GM21528 (cell line): Measurements from ENCODE around the gene PFN4.

Experiments used
- ATAC-seq: cut with Tn5 transposase; IDR thresholded peaks from one replicate; pipeline ENCODE4 v1.9.1; 2021; ENCODE audit warnings: mild to moderate bottlenecking, moderate library complexity; ENCODE audit not compliant: unreplicated experiment, low FRiP score

PFN4 gene

DNA sequence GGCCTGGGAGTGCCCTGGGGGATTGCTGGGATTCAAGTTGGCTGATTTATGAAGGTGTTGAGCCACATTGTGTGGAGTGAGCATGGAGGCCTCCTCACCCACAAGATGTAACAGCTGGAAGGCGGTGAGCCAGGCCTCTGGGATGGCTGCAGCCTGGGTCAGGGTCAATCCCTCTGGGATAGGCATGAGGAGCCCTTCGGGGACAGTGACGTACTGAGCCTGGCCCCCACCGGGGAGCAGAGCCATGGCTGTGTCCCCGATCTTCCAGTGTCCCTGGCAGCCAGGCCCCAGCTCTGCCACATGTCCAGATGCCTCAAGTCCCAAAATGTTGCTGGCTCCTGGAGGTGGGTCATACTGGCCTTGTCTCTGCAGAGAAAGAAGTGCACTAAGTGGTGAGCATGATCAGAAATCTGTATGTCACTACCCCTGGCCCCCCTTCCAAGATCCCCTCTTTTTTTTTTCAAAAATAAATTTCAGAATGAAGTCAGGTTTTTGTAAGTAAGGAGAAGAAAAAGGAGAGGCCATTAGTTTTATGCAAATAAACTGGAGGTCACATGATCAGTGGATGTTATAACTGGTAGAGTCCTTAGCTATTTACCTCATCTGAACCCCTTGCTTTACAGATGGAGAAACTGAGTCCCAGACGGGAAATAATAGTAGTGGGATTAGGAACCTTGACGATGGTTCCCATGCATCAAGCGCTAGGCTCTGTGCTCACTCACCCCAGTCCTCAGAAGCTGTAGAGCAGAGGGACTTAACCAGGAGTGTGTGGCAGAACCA lies 40.2 kb downstream of the PFN4 start:
- no peak for ATAC-seq

DNA sequence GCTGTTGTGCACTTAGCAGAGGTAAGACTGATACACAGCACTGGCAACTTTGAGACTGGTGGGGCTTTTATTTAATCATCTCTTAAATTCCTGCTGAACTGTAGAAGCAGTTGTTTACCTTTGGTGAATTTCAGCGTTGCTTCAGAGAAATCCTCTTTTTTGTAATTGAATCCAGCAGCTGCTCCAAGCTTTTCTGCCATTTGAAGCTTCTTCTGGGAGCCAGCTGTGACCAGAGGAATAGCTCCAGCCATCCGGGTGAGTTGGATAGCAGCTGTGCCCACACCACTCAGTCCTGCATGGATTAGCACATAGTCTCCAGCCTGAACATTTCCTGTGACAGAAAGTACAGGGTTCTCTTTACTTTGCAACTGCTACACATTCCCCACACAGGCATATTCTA lies 42.4 kb downstream of the PFN4 start:
- ATAC-seq: no peak

DNA sequence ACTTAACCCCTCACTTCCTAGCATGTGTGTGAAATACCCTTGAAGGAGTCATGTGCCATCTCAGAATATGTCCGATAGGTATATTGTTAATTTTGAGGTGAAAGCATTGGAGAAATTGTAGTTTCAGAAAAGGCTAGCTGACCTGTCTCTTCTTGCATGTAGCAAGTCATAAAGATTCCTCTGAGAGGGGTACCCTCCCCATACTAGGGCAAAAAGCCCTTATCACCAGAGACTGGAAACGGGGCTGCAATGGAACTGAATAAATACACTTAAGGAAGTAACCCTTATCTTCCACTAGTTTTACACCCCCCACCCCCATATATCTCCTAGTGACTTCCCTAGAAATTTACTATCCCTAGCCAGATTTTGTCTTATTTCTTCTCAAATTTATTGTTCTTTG lies 45.3 kb downstream of the PFN4 start:
- ATAC-seq: no peak

DNA sequence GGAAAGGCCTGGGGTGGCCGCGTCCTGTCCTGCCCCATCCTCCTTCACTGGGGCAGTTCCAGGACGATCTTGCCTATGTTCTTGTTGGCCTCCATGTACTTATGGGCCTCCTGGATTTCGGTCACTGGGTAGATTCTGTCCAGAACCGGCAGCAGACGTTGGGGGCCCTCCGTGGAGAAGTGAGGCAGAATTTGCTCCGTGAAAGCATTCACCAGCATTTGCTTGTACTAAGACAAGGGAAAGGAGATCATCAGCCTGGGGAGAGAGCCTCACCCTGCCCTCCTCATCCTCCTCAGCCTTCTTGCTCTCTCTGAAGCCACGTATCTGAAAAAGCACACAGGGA lies 45.6 kb downstream of the PFN4 start:
- ATAC-seq: no peak

DNA sequence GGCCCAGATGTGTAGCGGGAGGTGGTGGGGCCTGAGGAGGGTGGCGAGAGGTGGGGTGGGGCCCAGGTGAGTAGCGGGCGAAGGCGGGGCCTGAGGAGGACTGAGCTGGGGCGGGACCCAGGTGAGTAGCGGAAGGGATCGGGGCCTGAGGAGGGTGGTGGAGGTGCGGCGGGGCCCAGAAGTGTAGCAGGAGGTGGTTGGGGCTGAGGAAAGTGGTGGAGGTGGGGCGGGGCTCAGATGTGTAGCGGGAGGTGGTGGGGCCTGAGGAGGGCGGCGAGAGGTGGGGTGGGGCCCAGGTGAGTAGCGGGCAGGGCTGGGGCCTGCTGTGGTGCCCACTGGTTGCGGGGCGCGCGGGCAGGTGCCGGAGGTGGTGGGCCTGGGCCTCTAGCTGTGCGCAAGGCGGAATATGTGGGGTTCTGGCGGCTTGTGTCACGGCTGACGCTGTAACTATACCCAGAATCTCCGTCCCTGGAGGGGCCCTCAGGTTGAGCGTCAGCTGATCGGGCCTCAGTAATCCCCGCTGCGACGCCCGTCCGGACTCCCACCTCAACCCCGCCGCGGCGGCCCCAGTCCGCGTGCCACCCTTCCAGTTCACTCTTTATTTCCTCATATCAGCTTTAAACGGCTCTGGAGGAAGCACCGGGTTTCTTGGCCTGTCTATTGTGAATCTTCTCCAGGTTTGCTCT lies 46.1 kb downstream of the PFN4 start:
- ATAC-seq: peak; percentile 22

DNA sequence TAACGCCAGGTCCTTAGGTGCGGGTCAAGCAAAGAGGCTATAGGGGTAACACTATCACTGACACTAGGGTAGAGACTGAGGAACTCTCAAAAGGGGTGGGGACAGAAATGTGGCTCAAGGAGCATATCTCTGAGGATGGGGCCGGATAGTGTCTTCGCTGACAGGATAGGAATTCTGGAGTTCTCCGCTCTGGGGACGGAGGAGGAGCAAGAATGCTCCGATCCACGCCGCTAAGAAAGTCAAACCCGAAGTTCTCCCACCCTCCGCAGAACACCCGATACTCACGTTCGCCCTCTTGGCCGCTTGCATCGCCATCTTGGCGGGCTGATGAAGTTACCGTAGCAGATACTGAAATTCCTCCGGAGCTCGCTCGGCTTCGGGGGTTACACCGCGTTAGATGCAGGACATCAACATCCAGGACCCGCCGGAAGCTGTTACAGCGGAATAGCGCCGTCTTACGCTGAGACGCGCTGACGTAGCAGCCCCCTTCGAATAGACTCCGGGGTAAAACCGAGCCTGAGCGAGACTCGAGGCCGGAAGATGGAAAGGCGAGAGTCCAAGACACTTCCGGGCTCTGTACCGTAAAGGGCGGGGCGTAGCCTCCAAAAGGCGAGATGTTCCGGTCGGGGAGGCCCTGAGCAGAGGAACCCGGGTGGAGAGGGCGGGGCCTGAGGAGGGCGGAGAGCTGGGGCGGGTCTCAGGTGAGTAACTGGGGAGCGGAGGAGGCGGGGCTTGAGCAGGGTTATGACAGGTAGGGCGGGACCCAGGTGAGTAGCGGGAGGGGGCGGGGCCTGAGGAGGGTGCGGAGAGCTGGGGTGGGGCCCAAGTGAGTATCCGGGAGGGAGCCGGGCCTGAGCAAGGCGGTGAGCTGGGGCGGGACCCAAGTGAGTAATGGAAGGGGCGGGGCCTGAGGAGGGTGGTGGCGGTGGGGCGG lies 47.0 kb downstream of the PFN4 start, which contains the start of gene SF3B6:
SF3B6 (minus strand) TSS at position 412 of the 934 bp plus-strand sequence; CDS start at position 315, 97 bp downstream.
- ATAC-seq: peak; percentile 95

DNA sequence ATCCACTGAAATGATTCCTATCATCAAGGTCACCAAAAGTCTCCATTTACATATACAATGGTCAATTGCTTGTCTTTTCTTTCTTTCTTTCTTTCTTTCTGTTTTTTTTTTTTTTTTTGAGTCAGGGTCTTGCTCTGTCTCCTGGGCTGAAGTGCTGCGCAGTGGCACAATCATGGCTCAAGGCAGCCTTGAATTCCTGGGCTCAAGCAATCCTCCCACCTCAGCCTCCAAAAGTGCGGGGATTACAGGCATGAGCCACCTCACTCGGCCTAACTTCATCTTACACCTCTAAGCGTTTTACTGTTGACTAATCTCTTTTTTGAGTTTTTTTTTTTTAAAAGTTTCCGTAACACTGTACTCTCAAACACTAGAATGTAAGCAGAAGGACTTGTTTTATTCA lies 47.9 kb downstream of the PFN4 start:
- no peak for ATAC-seq

DNA sequence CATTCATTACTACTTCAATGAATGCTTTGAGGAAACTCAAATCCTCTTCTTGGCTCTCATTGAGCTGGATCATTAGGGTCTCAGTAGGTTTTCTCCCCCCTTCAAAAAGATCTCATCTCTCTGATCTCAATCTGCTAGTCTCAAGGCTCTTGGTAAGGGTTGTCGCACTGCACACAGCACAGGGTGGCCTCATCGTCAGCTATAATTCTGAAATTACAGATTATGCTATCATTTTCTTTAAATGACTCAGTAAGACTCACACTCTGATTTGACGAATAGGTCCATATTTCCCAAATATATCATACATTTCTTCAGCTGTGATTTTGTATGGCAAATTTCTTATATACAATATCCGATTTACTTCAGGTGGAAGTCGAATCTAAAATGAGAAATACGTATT lies 49.3 kb downstream of the PFN4 start:
- no peak for ATAC-seq

DNA sequence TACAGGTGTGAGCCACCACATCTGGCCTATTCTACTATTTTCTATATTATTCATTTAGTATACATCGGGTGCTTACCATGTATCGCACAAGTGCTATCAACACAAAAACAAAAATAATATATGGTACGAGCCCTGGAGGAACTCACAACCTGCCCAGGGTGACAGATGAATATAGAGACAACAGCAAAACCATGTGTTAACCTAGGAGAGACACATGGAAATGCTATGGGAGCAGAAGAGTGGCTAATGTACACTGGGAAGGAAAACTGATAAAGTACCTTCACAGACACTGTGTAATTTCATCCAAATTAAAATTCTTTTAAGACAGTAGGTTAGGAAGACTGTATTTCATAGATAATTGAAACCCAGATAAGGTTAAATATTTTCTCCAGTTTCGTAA lies 50.9 kb downstream of the PFN4 start:
- no peak for ATAC-seq

DNA sequence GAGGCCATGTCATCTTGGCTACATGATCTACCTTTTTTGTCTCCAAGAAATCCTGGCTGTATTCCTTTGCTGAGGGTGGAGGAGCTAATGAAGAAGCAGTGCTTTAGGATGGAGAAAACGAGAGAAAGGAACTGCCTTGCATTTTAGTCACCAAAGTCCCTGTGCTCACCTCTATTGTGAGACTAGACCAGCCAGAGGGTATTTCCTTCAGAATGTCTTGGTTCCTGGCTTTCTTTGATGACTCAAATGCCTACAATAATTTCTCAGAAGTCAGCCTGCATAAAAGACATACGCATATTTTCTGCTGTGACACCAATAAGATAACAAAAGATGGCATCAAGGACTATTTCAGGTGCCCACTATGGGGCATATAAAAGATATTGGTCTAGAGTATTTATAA lies 57.8 kb downstream of the PFN4 start:
- ATAC-seq: no peak
